ENCODE data around the gene XBP1. TPM values are rescaled to one million over a fixed set of nuclear protein-coding genes. Genes with fewer than 3 reads are reported as not detected.

Gene XBP1
- total and polyA plus RNA-seq, 2 of the 13 experiments (the other 11 are each of a cell fraction or from before 2014, with no cell fraction given) = 416 to 427 TPM

DNA sequence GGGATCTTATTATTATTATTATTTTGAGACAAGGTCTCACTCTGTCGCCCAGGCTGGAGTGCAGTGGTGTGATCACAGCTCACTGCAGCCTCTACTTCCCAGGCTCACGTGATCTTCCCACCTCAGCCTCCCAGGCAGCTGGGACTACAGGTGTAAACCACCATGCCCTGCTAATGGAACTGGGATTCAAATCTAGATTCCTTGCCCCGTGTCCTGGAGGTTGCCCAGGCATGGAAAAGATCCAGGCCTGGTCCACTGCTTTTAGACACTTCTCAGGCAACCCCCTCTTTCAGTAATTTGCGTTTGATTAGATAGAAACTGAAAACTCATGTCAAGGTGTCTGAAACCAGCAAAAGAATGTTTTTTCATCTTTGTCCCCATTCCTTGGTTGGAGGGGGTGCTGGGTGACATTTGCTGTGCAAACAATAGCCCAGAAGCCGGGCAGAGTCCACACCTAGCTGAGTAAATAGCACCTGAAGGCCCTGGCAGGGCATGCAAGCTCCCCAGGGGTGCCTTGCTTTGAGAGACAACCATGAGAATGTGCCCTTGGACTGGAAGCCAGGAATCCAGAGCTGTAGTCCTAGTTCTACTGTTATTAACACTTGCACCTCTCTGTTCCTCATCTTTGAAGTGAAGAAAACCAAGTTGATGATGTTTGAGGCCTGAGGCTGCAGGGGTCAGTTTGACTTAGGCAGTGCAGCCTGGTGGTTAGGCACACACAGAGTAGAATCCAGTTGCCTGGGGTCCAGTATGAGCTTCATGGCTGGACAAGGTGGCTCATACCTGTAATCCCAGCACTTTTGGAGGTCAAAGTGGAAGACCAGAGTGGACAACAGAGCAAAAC, 19.1 kb upstream of the XBP1 start (continued):
- TF ChIP-seq, protein P1, sequence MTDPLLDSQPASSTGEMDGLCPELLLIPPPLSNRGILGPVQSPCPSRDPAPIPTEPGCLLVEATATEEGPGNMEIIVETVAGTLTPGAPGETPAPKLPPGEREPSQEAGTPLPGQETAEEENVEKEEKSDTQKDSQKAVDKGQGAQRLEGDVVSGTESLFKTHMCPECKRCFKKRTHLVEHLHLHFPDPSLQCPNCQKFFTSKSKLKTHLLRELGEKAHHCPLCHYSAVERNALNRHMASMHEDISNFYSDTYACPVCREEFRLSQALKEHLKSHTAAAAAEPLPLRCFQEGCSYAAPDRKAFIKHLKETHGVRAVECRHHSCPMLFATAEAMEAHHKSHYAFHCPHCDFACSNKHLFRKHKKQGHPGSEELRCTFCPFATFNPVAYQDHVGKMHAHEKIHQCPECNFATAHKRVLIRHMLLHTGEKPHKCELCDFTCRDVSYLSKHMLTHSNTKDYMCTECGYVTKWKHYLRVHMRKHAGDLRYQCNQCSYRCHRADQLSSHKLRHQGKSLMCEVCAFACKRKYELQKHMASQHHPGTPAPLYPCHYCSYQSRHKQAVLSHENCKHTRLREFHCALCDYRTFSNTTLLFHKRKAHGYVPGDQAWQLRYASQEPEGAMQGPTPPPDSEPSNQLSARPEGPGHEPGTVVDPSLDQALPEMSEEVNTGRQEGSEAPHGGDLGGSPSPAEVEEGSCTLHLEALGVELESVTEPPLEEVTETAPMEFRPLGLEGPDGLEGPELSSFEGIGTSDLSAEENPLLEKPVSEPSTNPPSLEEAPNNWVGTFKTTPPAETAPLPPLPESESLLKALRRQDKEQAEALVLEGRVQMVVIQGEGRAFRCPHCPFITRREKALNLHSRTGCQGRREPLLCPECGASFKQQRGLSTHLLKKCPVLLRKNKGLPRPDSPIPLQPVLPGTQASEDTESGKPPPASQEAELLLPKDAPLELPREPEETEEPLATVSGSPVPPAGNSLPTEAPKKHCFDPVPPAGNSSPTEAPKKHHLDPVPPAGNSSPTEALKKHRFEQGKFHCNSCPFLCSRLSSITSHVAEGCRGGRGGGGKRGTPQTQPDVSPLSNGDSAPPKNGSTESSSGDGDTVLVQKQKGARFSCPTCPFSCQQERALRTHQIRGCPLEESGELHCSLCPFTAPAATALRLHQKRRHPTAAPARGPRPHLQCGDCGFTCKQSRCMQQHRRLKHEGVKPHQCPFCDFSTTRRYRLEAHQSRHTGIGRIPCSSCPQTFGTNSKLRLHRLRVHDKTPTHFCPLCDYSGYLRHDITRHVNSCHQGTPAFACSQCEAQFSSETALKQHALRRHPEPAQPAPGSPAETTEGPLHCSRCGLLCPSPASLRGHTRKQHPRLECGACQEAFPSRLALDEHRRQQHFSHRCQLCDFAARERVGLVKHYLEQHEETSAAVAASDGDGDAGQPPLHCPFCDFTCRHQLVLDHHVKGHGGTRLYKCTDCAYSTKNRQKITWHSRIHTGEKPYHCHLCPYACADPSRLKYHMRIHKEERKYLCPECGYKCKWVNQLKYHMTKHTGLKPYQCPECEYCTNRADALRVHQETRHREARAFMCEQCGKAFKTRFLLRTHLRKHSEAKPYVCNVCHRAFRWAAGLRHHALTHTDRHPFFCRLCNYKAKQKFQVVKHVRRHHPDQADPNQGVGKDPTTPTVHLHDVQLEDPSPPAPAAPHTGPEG (CRISPR knock-in tag; IDR thresholded peaks at IDR 0.05) = 0 out of 2 replicates have a peak, but pooled peaks have one; percentile 20
- TF ChIP-seq, protein P2, sequence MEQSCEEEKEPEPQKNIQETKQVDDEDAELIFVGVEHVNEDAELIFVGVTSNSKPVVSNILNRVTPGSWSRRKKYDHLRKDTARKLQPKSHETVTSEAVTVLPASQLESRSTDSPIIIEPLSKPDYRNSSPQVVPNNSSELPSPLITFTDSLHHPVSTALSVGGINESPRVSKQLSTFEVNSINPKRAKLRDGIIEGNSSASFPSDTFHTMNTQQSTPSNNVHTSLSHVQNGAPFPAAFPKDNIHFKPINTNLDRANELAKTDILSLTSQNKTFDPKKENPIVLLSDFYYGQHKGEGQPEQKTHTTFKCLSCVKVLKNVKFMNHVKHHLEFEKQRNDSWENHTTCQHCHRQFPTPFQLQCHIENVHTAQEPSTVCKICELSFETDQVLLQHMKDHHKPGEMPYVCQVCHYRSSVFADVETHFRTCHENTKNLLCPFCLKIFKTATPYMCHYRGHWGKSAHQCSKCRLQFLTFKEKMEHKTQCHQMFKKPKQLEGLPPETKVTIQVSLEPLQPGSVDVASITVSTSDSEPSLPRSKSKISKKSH (CRISPR knock-in tag; IDR thresholded peaks at IDR 0.05; ENCODE audit: borderline replicate concordance) = no peak
- TF ChIP-seq, protein P3, sequence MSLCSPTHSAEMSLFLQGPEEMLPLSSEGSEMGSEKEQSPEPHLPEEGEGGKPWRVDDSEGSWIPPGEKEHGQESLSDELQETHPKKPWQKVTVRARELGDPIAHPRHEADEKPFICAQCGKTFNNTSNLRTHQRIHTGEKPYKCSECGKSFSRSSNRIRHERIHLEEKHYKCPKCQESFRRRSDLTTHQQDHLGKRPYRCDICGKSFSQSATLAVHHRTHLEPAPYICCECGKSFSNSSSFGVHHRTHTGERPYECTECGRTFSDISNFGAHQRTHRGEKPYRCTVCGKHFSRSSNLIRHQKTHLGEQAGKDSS (CRISPR knock-in tag; IDR thresholded peaks at IDR 0.05; ENCODE audit: borderline replicate concordance, low read depth) = peak; percentile 45; the same call in 1 of the 2 replicates
- TF ChIP-seq ETV6 (CRISPR knock-in tag; conservative IDR thresholded peaks at IDR 0.05) (no peak; the same call in 1 of the 2 replicates), ZFP37 (CRISPR knock-in tag; IDR thresholded peaks at IDR 0.05; ENCODE audit: borderline replicate concordance) (no peak), ZNF883 (CRISPR knock-in tag; IDR thresholded peaks at IDR 0.05; ENCODE audit: not compliant biosample characterization) (peak; percentile 42), SIX1 (CRISPR knock-in tag; IDR thresholded peaks at IDR 0.05; ENCODE audit: borderline replicate concordance) (peak; percentile 35; the same call in 1 of the 2 replicates), SIN3A (IDR thresholded peaks at IDR 0.05; ENCODE audit: borderline replicate concordance, low read depth, low read length) (0 out of 2 replicates have a peak, but pooled peaks have one; percentile 7), FOXO1 (CRISPR knock-in tag; IDR thresholded peaks at IDR 0.05) (peak; percentile 93), JUND (CRISPR knock-in tag; IDR thresholded peaks at IDR 0.05) (peak; percentile 45; the same call in 1 of the 2 replicates), RARA (CRISPR knock-in tag; IDR thresholded peaks at IDR 0.05) (peak; percentile 85)
- TF ChIP-seq, protein P4, sequence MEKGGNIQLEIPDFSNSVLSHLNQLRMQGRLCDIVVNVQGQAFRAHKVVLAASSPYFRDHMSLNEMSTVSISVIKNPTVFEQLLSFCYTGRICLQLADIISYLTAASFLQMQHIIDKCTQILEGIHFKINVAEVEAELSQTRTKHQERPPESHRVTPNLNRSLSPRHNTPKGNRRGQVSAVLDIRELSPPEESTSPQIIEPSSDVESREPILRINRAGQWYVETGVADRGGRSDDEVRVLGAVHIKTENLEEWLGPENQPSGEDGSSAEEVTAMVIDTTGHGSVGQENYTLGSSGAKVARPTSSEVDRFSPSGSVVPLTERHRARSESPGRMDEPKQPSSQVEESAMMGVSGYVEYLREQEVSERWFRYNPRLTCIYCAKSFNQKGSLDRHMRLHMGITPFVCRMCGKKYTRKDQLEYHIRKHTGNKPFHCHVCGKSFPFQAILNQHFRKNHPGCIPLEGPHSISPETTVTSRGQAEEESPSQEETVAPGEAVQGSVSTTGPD (CRISPR knock-in tag; IDR thresholded peaks at IDR 0.05) = peak; percentile 55; the same call in 1 of the 2 replicates
- TF ChIP-seq, protein P5, sequence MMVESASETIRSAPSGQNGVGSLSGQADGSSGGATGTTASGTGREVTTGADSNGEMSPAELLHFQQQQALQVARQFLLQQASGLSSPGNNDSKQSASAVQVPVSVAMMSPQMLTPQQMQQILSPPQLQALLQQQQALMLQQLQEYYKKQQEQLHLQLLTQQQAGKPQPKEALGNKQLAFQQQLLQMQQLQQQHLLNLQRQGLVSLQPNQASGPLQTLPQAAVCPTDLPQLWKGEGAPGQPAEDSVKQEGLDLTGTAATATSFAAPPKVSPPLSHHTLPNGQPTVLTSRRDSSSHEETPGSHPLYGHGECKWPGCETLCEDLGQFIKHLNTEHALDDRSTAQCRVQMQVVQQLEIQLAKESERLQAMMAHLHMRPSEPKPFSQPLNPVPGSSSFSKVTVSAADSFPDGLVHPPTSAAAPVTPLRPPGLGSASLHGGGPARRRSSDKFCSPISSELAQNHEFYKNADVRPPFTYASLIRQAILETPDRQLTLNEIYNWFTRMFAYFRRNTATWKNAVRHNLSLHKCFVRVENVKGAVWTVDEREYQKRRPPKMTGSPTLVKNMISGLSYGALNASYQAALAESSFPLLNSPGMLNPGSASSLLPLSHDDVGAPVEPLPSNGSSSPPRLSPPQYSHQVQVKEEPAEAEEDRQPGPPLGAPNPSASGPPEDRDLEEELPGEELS (CRISPR knock-in tag; IDR thresholded peaks at IDR 0.05) = peak; percentile 70
- TF ChIP-seq, protein P6, sequence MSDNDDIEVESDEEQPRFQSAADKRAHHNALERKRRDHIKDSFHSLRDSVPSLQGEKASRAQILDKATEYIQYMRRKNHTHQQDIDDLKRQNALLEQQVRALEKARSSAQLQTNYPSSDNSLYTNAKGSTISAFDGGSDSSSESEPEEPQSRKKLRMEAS (IDR thresholded peaks at IDR 0.05) = peak; percentile 57; the same call in 1 of the 2 replicates

All from HepG2 (cell line).